B cell (primary cell): Measurements from ENCODE around the gene GFAP. TPM values are rescaled to one million over a fixed set of nuclear protein-coding genes. Genes with fewer than 3 reads are reported as not detected.

Experiments used
- ATAC-seq: fragments of 200-7000 bp; cut with Tn5 transposase; one replicate; pipeline ENCODE4 v1.10.0; 2021; ENCODE audit warnings: low read depth, mild to moderate bottlenecking, moderate number of reproducible peaks, moderate library complexity
- CTCF ChIA-PET: fragments of 350-600 bp; sonication (Branson Sonifier 250); formaldehyde crosslinking; loops from one replicate; lab custom pipeline; 2021; ENCODE audit warnings: antibody characterized with exemption, inconsistent platforms; lab: Charles Lee
- POLR2A ChIA-PET: fragments of 350-600 bp; sonication (Branson Sonifier 250); formaldehyde crosslinking; loops from one replicate; lab custom pipeline; 2021; ENCODE audit warnings: antibody characterized with exemption; lab: Charles Lee
- DNase-seq: peaks from one replicate; pipeline ENCODE4 v3.0.0; 2013
- H2AFZ ChIP-seq: 2 replicates; pipeline ENCODE4 v1.6.1; 2012; ENCODE audit warnings: mild to moderate bottlenecking, low read depth, low read length; ENCODE audit not compliant: insufficient read depth, poor library complexity, severe bottlenecking
- H3K27ac ChIP-seq, 2 donors: 1 replicate in 1 of 2; 2 replicates in 1 of 2; pipeline ENCODE4 v1.5.1; 2012 to 2013; ENCODE audit warnings: low read length in 2 of 2, mild to moderate bottlenecking in 2 of 2, moderate library complexity in 1 of 2
- H3K27me3 ChIP-seq, 4 experiments: fragments of 200-600 bp in 1 of 4; sonication (generic) in 1 of 4; replicated peaks in 1 of 4; 1 replicate in 2 of 4; 2 replicates in 2 of 4; pipeline versions ENCODE4 v1.6.1 to v1.7.0; 2013 to 2016; ENCODE audit warnings: low read length in 3 of 4, mild to moderate bottlenecking in 2 of 4, mixed read lengths in 1 of 4, moderate library complexity in 1 of 4; ENCODE audit not compliant: insufficient read depth in 4 of 4, control insufficient read depth in 3 of 4; ENCODE audit errors: control extremely low read depth in 1 of 4
- H3K36me3 ChIP-seq, 2 experiments: replicated peaks in 1 of 2; 1 replicate in 1 of 2; 2 replicates in 1 of 2; pipeline versions ENCODE4 v1.6.1 to v1.7.1; 2013; ENCODE audit warnings: low read length in 1 of 2; ENCODE audit not compliant: insufficient read depth in 2 of 2, control insufficient read depth in 1 of 2; ENCODE audit errors: control extremely low read depth in 1 of 2, extremely low read depth in 1 of 2
- H3K4me1 ChIP-seq, 2 donors: fragments of 200-600 bp in 1 of 2; sonication (generic) in 1 of 2; 1 replicate in 1 of 2; 2 replicates in 1 of 2; pipeline versions ENCODE4 v1.5.1 to v1.6.1; 2013 to 2017; ENCODE audit warnings: low read length in 2 of 2; ENCODE audit not compliant: control insufficient read depth in 2 of 2, insufficient read depth in 2 of 2
- H3K4me2 ChIP-seq: replicated peaks from 2 replicates; pipeline ENCODE3; 2012; ENCODE audit warnings: mild to moderate bottlenecking, low read depth, low read length; ENCODE audit not compliant: poor library complexity, severe bottlenecking
- H3K4me3 ChIP-seq, 5 experiments: fragments of 200-600 bp in 1 of 5; sonication (generic) in 1 of 5; 1 replicate in 3 of 5; 2 replicates in 2 of 5; pipeline versions ENCODE4 v1.5.1 to v1.7.0; 2011 to 2016; ENCODE audit warnings: low read length in 4 of 5, mild to moderate bottlenecking in 4 of 5, low read depth in 2 of 5, control low read depth in 1 of 5, moderate library complexity in 1 of 5; ENCODE audit not compliant: insufficient read depth in 1 of 5; ENCODE audit errors: control extremely low read depth in 1 of 5, extremely low read depth in 1 of 5
- H3K79me2 ChIP-seq: fragments of 200-600 bp; sonication (generic); one replicate; pipeline ENCODE4 v1.6.0; 2016; ENCODE audit warnings: low read length; ENCODE audit not compliant: control insufficient read depth, insufficient read depth
- H3K9ac ChIP-seq: fragments of 200-600 bp; sonication (generic); 2 replicates; pipeline ENCODE4 v1.6.1; 2017; ENCODE audit warnings: mild to moderate bottlenecking, low read length, moderate library complexity
- H3K9me3 ChIP-seq, 3 donors: one replicate each; pipeline versions ENCODE4 v1.6.1 to v1.7.1; 2013; ENCODE audit warnings: low read length in 2 of 3; ENCODE audit not compliant: control insufficient read depth in 2 of 3, insufficient read depth in 1 of 3; ENCODE audit errors: control extremely low read depth in 1 of 3
- H4K20me1 ChIP-seq: 2 replicates; pipeline ENCODE4 v1.6.0; 2012; ENCODE audit warnings: mild to moderate bottlenecking, low read length; ENCODE audit not compliant: insufficient read depth, control insufficient read depth, poor library complexity, severe bottlenecking
- H3K27ac Mint-ChIP-seq: one replicate; pipeline ENCODE4 v1.8.0; 2021; ENCODE audit warnings: mixed read lengths
- H3K27me3 Mint-ChIP-seq: one replicate; pipeline ENCODE4 v1.8.0; 2021; ENCODE audit warnings: mixed read lengths
- H3K4me1 Mint-ChIP-seq: one replicate; pipeline ENCODE4 v1.8.0; 2021; ENCODE audit warnings: mixed read lengths
- H3K4me3 Mint-ChIP-seq: one replicate; pipeline ENCODE4 v1.8.0; 2021; ENCODE audit warnings: mixed read lengths
- H3K9me3 Mint-ChIP-seq: one replicate; pipeline ENCODE4 v1.8.0; 2022; ENCODE audit warnings: mixed read lengths; ENCODE audit not compliant: insufficient read depth
- EZH2 ChIP-seq: IDR thresholded peaks from 2 replicates; pipeline ENCODE4 v1.6.1; 2012; ENCODE audit warnings: borderline replicate concordance, low read depth, mild to moderate bottlenecking, moderate library complexity, low read length; ENCODE audit not compliant: insufficient read depth, poor library complexity, severe bottlenecking
- WGBS: methylation state at CpG from one replicate; pipeline ENCODE4 v1.1.5; 2013; ENCODE audit warnings: missing lambda C conversion rate; ENCODE audit not compliant: insufficient coverage; 5-methylcytosine and 5-hydroxymethylcytosine counted together
- intact Hi-C: fragments of 100-400 bp; cut with micrococcal nuclease; formaldehyde crosslinking; loops from one replicate; pipeline ENCODE4 v1.10.0; 2022
- polyA plus RNA-seq: library from polyadenylated mRNA; depleted of rRNA; stranded (reverse); fragments of >200 nt; gene quantifications from 2 replicates; pipeline ENCODE4 v1.2.3, GENCODE V29; 2012
- total RNA-seq, 2 donors: library from RNA; stranded (reverse); fragments of 120-200 nt in 1 of 2; gene quantifications; 1 replicate in 1 of 2; 2 replicates in 1 of 2; pipeline versions ENCODE4 v1.2.3 to v1.2.4, GENCODE V29; 2013 to 2022
- TF ChIP-seq, protein P1 (sequence below): fragments of 200-600 bp; IDR thresholded peaks from one replicate; pipeline ENCODE4 v1.8.0; 2022; ENCODE audit warnings: antibody characterized with exemption, mild to moderate bottlenecking

Gene GFAP
- total and polyA plus RNA-seq, 2 donors (not counting 1 experiment from before 2014, with no cell fraction given): not detected

DNA sequence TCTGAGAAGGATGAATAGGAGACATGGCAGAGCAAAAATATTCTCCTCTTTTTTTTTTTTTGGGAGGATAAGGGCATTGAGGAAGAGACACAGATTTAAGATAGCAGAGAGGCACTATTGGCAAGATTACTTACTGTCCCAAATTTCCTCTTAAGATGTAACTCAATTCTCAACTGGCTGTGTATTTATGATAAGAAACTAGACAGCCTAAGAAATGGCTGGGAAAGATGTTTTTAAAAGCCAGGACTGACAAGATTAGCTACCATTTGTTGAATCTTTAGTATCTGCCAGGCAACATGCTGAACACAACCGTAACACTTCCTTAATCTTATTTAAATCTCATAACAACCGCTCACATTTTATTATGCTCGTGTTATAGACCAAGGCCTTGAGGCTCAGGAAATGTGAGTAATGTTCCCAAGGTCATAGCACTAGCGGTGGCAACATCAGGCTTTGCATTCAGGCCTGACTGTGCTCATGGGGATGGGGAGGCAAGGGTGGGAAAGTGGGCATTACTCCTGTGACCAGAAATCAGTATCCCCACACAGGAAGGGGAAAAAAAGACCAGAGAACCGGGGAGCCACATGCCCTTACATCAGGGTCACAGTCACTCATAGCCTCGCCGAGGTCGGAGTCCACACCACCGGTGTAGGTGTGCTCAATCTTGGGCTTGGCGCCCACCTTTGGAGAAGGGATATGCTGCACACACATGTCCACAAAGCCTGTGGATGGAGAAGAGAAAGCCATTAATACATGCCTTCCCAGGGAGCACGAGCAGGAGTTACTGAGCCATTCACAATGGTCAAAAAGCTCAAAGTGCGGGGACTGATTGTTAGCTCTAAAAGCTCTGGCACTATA lies 52.0 kb downstream of the GFAP start:
- H3K79me2 ChIP-seq: no peaks in the 10 kb centered on the region
- H3K4me1 ChIP-seq: no peaks in the 10 kb centered on the region
- no peak overlapping the region for H3K27ac ChIP-seq
- Mint-ChIP-seq H3K27ac (no peak overlapping the region), H3K27me3 (no peaks in the 10 kb centered on the region), H3K4me3 (no peak overlapping the region), H3K4me1 (no peaks in the 10 kb centered on the region), H3K9me3 (no peaks in the 10 kb centered on the region)
- H2AFZ ChIP-seq: no peak overlapping the region
- WGBS: 97% methylated on average over 3 of the region's 12 CpGs
- no peak overlapping the region for H3K4me3 ChIP-seq
- peaks cover 4 to 85% of the 10 kb centered on the region in 2 experiments for H3K36me3 ChIP-seq
- no peak for TF ChIP-seq EZH2
- TF ChIP-seq, protein P1, sequence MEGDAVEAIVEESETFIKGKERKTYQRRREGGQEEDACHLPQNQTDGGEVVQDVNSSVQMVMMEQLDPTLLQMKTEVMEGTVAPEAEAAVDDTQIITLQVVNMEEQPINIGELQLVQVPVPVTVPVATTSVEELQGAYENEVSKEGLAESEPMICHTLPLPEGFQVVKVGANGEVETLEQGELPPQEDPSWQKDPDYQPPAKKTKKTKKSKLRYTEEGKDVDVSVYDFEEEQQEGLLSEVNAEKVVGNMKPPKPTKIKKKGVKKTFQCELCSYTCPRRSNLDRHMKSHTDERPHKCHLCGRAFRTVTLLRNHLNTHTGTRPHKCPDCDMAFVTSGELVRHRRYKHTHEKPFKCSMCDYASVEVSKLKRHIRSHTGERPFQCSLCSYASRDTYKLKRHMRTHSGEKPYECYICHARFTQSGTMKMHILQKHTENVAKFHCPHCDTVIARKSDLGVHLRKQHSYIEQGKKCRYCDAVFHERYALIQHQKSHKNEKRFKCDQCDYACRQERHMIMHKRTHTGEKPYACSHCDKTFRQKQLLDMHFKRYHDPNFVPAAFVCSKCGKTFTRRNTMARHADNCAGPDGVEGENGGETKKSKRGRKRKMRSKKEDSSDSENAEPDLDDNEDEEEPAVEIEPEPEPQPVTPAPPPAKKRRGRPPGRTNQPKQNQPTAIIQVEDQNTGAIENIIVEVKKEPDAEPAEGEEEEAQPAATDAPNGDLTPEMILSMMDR: no peak
- CTCF ChIA-PET: interaction anchor here (0.6 to 9.7 kb wide), 5 partner anchors 14 to 88 kb away, joined by 3 to 208 read pairs (median 4); no protein-coding TSS in a partner anchor
- DNase-seq: no peak
- no peaks in the 10 kb centered on the region for H3K9me3 ChIP-seq
- H4K20me1 ChIP-seq: peaks cover 5% of the 10 kb centered on the region
- intact Hi-C loops: no loop called here
- H3K9ac ChIP-seq: no peak overlapping the region
- POLR2A ChIA-PET: no interaction called here
- H3K4me2 ChIP-seq: no peak overlapping the region
- no peak for ATAC-seq
- no peaks in the 10 kb centered on the region for H3K27me3 ChIP-seq
